ENCODE measurements around the gene RPS6KA2.

RPS6KA2 gene

GRCh38 chr6:166662690-166663089, 35.6 kb upstream of the RPS6KA2 start:
- no peaks in the 10 kb centered on the region for H3K36me3 ChIP-seq (ENCODE audit: control insufficient read depth, insufficient read depth, low read length)
- no peaks in the 10 kb centered on the region for H3K27me3 ChIP-seq (ENCODE audit: control insufficient read depth, insufficient read depth, low read length)
- H3K4me1 ChIP-seq (ENCODE audit: control insufficient read depth, insufficient read depth, low read length): no peaks in the 10 kb centered on the region
- H3K4me3 ChIP-seq (ENCODE audit: low read length): no peak overlapping the region
- no peak overlapping the region for H3K9ac ChIP-seq (ENCODE audit: low read length)
- no peak overlapping the region for H3K27ac ChIP-seq (ENCODE audit: low read depth, low read length)

DNA sequence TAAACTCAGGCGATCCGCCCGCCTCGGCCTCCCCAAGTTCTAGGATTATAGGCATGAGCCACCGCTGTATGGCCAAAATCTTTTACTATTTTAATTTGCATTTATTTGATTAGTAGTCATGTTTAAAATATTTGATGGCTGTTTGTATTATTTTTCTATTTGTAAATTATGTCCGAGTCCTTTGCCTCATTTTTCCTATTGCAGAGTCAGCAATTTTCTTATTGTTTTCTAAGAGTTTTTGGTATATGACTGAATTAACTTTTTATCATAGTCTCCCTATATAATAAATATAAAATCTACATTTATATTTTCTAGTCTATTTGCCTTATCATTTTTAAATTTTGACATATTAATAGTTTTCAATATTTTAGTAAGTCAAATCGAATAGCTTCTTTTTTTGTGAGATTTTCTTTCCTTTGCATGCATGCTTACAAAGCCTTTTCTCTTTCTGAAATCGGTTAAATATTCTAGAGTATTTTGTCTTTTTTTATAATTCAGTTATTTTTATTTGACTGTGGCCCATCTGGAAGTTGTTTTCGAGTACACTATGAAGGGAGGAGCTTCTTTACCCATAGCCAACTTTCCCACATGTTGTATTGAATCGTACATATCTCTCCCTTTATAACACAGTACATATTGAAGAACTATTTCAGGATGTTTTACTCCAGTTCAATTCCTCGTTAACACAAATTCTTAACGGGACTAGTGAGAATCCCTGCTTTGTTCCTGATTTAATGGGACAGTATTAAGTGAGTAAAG, 34.5 kb upstream of the RPS6KA2 start:
- H3K27ac ChIP-seq (ENCODE audit: low read depth, low read length): no peak overlapping the region
- no peaks in the 10 kb centered on the region for H3K4me1 ChIP-seq (ENCODE audit: control insufficient read depth, insufficient read depth, low read length)
- H3K9ac ChIP-seq (ENCODE audit: low read length): no peak overlapping the region
- H3K36me3 ChIP-seq (ENCODE audit: control insufficient read depth, insufficient read depth, low read length): no peaks in the 10 kb centered on the region
- H3K27me3 ChIP-seq (ENCODE audit: control insufficient read depth, insufficient read depth, low read length): peaks cover 2% of the 10 kb centered on the region
- H3K4me3 ChIP-seq (ENCODE audit: low read length): no peak overlapping the region

DNA sequence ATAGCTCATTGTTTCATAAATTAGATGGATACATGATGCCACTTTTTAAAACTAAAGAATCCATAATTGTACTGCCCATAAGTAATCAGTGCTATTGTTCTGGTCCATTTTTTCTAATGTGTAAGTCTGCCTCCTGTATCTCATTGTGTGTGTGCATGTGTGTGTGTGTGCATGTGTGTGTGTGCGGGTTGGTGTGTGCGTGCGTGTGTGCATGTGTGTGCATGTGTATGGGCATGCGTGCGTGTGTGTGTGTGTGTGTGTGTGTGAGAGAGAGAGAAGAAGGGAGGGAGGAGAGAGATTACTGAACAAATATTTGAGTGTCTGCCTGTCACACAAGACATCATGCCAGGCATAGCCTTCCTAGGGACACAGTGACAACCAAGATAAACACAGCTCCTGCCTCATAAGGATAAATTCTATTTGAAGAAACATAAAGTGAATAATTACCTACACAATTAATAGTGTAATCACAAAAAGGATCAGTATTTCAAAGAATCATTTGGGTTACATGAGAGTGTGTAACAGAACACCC, 33.2 kb upstream of the RPS6KA2 start:
- H3K4me3 ChIP-seq (ENCODE audit: low read length): no peak overlapping the region
- H3K4me1 ChIP-seq (ENCODE audit: control insufficient read depth, insufficient read depth, low read length): no peaks in the 10 kb centered on the region
- peaks cover 6% of the 10 kb centered on the region for H3K27me3 ChIP-seq (ENCODE audit: control insufficient read depth, insufficient read depth, low read length)
- no peak overlapping the region for H3K27ac ChIP-seq (ENCODE audit: low read depth, low read length)
- no peak overlapping the region for H3K9ac ChIP-seq (ENCODE audit: low read length)
- no peaks in the 10 kb centered on the region for H3K36me3 ChIP-seq (ENCODE audit: control insufficient read depth, insufficient read depth, low read length)

DNA sequence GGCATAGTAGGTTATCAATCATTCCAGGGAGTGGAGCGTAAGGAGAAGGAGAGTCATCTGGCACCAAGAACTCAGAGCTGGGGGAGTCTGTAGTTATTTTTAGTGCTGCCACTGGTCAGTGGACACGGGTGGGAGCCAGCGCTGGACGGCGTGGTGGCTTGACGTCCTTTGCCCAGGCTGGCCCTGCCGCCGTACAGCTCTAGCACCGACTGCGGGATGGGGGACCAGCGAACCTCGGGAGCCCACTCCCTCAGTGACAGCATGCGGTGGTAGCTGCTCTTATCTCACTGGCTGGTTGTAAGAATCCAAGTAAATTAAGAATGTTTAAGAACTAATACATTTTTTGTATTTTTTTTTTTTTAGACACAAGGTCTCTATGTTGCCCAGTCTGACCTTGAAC, 32.5 kb upstream of the RPS6KA2 start:
- H3K4me3 ChIP-seq (ENCODE audit: low read length): no peak overlapping the region
- no peaks in the 10 kb centered on the region for H3K36me3 ChIP-seq (ENCODE audit: control insufficient read depth, insufficient read depth, low read length)
- H3K9ac ChIP-seq (ENCODE audit: low read length): no peak overlapping the region
- H3K27ac ChIP-seq (ENCODE audit: low read depth, low read length): no peak overlapping the region
- no peaks in the 10 kb centered on the region for H3K4me1 ChIP-seq (ENCODE audit: control insufficient read depth, insufficient read depth, low read length)
- peaks cover 6% of the 10 kb centered on the region for H3K27me3 ChIP-seq (ENCODE audit: control insufficient read depth, insufficient read depth, low read length)

GRCh38 chr6:166658792-166659150, 31.7 kb upstream of the RPS6KA2 start:
- H3K36me3 ChIP-seq (ENCODE audit: control insufficient read depth, insufficient read depth, low read length): no peaks in the 10 kb centered on the region
- no peak overlapping the region for H3K9ac ChIP-seq (ENCODE audit: low read length)
- H3K27me3 ChIP-seq (ENCODE audit: control insufficient read depth, insufficient read depth, low read length): peaks cover 6% of the 10 kb centered on the region
- no peaks in the 10 kb centered on the region for H3K4me1 ChIP-seq (ENCODE audit: control insufficient read depth, insufficient read depth, low read length)
- no peak overlapping the region for H3K4me3 ChIP-seq (ENCODE audit: low read length)
- H3K27ac ChIP-seq (ENCODE audit: low read depth, low read length): no peak overlapping the region

GRCh38 chr6:166658115-166658791, 31.2 kb upstream of the RPS6KA2 start:
- no peak overlapping the region for H3K27ac ChIP-seq (ENCODE audit: low read depth, low read length)
- no peak overlapping the region for H3K4me3 ChIP-seq (ENCODE audit: low read length)
- no peak overlapping the region for H3K9ac ChIP-seq (ENCODE audit: low read length)
- no peaks in the 10 kb centered on the region for H3K36me3 ChIP-seq (ENCODE audit: control insufficient read depth, insufficient read depth, low read length)
- H3K27me3 ChIP-seq (ENCODE audit: control insufficient read depth, insufficient read depth, low read length): peaks cover 6% of the 10 kb centered on the region
- H3K4me1 ChIP-seq (ENCODE audit: control insufficient read depth, insufficient read depth, low read length): no peaks in the 10 kb centered on the region

- no peak overlapping the region for H3K9ac ChIP-seq (ENCODE audit: low read length)
- H3K4me1 ChIP-seq (ENCODE audit: control insufficient read depth, insufficient read depth, low read length): no peaks in the 10 kb centered on the region
- no peak overlapping the region for H3K4me3 ChIP-seq (ENCODE audit: low read length)
- H3K36me3 ChIP-seq (ENCODE audit: control insufficient read depth, insufficient read depth, low read length): no peaks in the 10 kb centered on the region
- no peak overlapping the region for H3K27ac ChIP-seq (ENCODE audit: low read depth, low read length)
- H3K27me3 ChIP-seq (ENCODE audit: control insufficient read depth, insufficient read depth, low read length): peaks cover 6% of the 10 kb centered on the region
These were observed 30.5 kb upstream of the RPS6KA2 start for GRCh38 chr6:166657531-166657930.

DNA sequence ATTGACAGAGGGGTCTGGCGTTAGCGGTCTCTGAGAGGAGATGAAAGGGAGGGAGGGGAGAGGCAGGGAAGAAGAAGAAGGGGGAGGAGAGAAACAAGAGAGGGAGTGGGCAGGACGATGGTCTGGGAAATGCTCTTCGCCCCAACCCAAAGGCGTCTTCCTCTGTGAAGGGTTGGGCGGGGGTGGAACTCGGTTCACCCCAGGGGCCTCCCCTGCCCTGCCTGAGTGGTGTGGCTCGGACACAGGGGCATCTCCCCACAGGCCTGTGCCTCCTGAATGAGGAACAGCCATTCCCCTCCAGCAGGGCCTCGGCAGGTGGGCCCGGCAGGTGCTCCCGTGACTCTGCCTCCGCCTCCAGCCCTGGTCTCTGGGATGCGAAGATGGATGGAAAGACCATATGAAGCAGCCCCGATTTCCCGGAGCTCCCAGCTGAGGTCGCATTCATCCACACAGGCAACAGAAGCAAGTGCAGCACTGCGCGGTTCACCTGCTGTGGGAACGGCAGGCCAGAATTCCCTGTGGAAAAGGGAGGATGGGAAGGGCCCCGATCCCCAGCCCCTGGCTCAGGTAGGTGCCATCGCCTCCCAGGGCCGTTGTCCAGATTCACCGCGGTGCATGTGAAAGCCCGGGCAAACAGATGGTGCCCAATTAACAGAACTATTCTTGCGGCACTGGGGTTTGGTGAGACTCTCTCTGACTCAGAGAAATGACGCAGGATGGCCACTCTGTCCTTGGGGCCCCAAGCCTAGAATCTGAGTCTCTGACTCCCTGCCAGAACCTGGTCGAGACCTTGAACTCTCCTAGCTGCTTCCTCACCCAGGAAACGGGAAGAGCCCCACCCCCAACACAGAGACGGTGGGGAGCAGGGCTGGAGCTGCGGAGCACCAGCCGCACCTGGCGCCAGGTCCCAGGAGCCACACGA, 29.4 kb upstream of the RPS6KA2 start:
- H3K27ac ChIP-seq (ENCODE audit: low read depth, low read length): no peak overlapping the region
- no peak overlapping the region for H3K4me3 ChIP-seq (ENCODE audit: low read length)
- H3K27me3 ChIP-seq (ENCODE audit: control insufficient read depth, insufficient read depth, low read length): peaks cover 6% of the 10 kb centered on the region
- H3K36me3 ChIP-seq (ENCODE audit: control insufficient read depth, insufficient read depth, low read length): no peaks in the 10 kb centered on the region
- no peak overlapping the region for H3K9ac ChIP-seq (ENCODE audit: low read length)
- no peaks in the 10 kb centered on the region for H3K4me1 ChIP-seq (ENCODE audit: control insufficient read depth, insufficient read depth, low read length)

DNA sequence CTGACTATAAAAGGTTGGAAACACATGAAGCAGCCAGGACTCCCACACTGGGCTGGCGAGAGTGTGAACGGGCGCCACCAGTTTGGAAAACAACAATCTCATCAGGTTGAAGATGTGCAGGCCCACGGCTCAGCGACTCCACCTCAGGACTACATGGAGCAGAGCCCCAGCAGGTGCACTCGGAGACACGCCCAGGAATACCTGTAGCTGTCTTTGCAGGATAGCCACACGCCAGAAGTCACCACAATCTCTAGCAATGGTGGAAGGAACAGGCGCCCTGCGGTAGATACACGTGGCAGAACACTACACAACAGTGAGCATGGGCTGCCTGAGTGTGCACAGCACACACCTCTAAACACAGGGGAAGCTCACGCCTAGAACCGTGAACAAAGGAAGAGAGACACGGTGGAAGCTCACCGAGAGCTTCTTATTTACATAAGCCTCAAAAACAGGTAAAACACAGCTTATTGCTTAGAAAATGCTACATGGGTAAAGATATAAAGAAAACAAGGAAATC, 28.7 kb upstream of the RPS6KA2 start:
- H3K27ac ChIP-seq (ENCODE audit: low read depth, low read length): no peak overlapping the region
- peaks cover 6% of the 10 kb centered on the region for H3K27me3 ChIP-seq (ENCODE audit: control insufficient read depth, insufficient read depth, low read length)
- no peak overlapping the region for H3K4me3 ChIP-seq (ENCODE audit: low read length)

DNA sequence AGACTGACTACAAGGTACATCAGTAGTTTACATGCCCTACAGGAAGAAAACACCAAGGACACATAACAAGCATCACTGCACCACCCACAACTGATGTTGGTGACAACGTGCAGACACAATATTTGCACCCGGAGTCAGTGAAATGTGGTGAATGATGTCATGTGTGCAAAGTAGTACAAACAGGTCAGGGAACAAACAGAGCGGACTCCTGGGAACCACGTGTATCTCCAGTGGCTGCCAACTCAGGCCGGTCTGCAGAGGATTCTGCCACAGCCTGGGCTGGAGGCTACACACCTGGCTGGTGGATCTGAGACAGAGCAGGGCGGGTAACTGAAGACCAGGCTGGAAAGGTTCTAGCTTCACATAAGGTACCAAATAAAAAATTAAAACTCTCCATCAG, 28.2 kb upstream of the RPS6KA2 start:
- Histone ChIP-seq H3K27ac (ENCODE audit: low read depth, low read length) (no peak overlapping the region), H3K27me3 (ENCODE audit: control insufficient read depth, insufficient read depth, low read length) (peaks cover 6% of the 10 kb centered on the region), H3K4me3 (ENCODE audit: low read length) (no peak overlapping the region), H3K9ac (ENCODE audit: low read length) (no peak overlapping the region), H3K4me1 (ENCODE audit: control insufficient read depth, insufficient read depth, low read length) (no peaks in the 10 kb centered on the region), H3K36me3 (ENCODE audit: control insufficient read depth, insufficient read depth, low read length) (no peaks in the 10 kb centered on the region)

More for the DNA sequence above, 28.7 kb upstream of the RPS6KA2 start:
- Histone ChIP-seq H3K36me3 (ENCODE audit: control insufficient read depth, insufficient read depth, low read length) (no peaks in the 10 kb centered on the region), H3K9ac (ENCODE audit: low read length) (no peak overlapping the region), H3K4me1 (ENCODE audit: control insufficient read depth, insufficient read depth, low read length) (no peaks in the 10 kb centered on the region)

DNA sequence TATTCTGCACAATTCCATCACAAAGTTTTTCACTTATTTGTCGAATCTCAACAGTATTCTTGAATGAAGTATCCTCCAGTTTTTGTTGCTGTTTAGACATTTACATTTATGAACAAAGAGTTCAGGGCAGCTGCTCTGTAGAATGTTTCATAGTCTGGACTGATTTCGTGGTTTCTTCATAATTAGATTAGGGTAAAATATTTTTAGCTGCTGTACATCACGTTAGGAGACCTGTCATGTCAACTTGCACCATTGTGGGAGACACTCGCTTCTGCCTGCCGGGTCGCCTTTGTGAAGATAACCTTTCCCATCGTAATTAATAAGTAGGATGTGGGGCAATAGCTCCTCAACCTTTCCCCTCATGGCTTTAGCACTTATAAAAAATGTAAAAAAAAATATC, 27.5 kb upstream of the RPS6KA2 start:
- Histone ChIP-seq H3K4me1 (ENCODE audit: control insufficient read depth, insufficient read depth, low read length) (no peaks in the 10 kb centered on the region), H3K27me3 (ENCODE audit: control insufficient read depth, insufficient read depth, low read length) (peaks cover 6% of the 10 kb centered on the region), H3K4me3 (ENCODE audit: low read length) (no peak overlapping the region), H3K9ac (ENCODE audit: low read length) (no peak overlapping the region), H3K36me3 (ENCODE audit: control insufficient read depth, insufficient read depth, low read length) (no peaks in the 10 kb centered on the region), H3K27ac (ENCODE audit: low read depth, low read length) (no peak overlapping the region)

DNA sequence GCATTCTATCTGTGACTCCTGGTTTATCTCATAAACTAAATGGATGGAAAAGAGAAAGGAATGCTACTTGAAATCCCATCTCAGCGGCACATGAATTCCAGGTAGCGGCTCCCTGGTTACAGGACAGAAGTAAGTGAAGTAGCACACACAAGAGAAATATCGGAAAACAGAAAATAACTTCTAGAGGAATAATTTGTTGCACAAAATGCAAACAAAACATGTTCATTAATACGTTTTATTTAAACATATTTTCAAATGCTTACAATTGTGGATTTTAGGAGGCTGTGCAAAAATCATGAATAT, 26.5 kb upstream of the RPS6KA2 start:
- Histone ChIP-seq H3K4me3 (ENCODE audit: low read length) (no peak overlapping the region), H3K27ac (ENCODE audit: low read depth, low read length) (no peak overlapping the region), H3K4me1 (ENCODE audit: control insufficient read depth, insufficient read depth, low read length) (no peaks in the 10 kb centered on the region), H3K36me3 (ENCODE audit: control insufficient read depth, insufficient read depth, low read length) (no peaks in the 10 kb centered on the region), H3K9ac (ENCODE audit: low read length) (no peak overlapping the region), H3K27me3 (ENCODE audit: control insufficient read depth, insufficient read depth, low read length) (peaks cover 6% of the 10 kb centered on the region)
